HG03432 (cell line): ENCODE measurements around the gene KRTAP13-2.

Source experiments
- ATAC-seq: cut with Tn5 transposase; IDR thresholded peaks from one replicate; pipeline ENCODE4 v1.9.1; 2021; ENCODE audit warnings: mild to moderate bottlenecking, moderate library complexity; ENCODE audit not compliant: unreplicated experiment

The KRTAP13-2 gene, protein sequence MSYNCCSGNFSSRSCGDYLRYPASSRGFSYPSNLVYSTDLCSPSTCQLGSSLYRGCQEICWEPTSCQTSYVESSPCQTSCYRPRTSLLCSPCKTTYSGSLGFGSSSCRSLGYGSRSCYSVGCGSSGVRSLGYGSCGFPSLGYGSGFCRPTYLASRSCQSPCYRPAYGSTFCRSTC

GRCh38 chr21:30372139-30372770 is at the start of gene KRTAP13-2:
Gene KRTAP13-2 (minus strand): TSS chr21:30372271. CDS start chr21:30372213, 58 bp downstream.
- ATAC-seq = no peak

GRCh38 chr21:30415993-30416392 is 43.9 kb upstream of the KRTAP13-2 start:
- no peak for ATAC-seq

DNA sequence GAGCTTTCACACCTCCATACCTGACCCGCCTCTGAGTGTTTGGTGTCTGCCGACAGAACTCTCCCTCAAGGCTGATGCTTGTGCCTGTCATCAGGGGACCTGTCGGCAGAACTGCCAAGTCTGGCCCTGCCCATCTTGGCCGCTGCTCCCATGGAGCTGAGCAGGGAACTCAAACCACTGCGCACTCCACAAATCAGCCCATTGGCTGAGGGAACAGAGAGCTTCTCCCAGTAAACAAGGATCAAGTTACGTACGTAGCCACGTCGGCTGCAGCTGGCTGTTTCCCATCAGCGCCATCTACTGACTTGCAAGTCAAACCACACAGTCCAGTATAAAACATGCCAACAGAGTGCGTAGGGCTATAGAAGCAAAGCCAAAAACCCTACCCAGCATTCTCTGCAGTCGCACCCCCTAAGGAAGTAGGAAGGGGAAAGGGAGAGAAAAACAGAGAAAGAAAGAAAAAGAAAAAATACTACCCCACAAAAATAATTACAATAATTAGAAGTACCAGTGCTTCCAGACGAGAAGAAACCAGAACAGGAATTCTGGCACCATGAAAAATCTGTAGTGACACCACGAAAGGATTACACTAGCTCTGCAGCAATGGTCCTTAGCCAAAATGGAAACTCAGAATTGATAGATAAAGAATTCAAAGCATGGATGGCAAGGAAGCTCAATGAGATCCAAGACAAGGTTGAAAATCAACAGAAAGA is 36.9 kb upstream of the KRTAP13-2 start:
- peak; percentile 59 for ATAC-seq

DNA sequence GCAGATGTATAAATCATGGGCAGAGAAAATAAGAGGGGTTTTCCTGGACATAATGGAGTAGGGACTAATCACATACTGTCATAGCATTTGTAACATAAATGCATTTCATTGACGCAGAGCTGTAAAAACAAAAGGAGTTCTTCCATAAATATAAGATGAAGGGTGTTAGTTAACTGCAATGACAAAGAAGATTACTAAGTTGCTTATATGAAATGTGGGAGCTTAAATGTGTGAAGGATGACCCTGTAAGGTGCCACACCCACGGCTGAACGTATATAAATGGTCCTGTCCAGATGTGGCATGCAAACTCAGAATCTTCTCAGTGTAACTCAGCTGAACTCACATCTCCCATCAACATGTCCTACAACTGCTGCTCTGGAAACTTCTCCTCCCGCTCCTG is 23.7 kb upstream of the KRTAP13-2 start, which contains the start of gene KRTAP13-1:
Gene KRTAP13-1, plus strand, starts transcription at position 301 of the 400 bp plus-strand sequence. Its CDS starts 56 bp downstream, at position 357.
- no peak for ATAC-seq

GRCh38 chr21:30391492-30392025 is 19.5 kb upstream of the KRTAP13-2 start:
- ATAC-seq = no peak

DNA sequence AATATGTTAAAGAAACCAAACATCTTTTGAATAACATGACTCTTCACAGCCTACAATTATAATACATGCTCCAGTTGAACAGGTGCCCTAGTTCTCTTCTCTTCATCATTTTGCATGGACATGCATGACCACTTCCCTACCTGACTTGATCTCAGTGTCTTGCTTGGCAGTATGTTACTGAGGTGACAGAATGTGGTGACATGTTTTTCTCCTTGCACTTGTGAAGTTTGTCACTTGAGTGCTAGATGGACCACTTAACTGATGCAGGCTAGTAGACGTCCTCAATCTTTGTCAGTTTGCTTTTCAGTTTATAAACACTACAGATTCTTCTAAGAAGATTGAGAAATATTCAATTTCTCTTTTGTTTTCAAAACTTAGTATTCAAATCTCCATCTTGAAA is 10.1 kb upstream of the KRTAP13-2 start:
- ATAC-seq = no peak

GRCh38 chr21:30355906-30356305 is 16.2 kb downstream of the KRTAP13-2 start:
- no peak for ATAC-seq

DNA sequence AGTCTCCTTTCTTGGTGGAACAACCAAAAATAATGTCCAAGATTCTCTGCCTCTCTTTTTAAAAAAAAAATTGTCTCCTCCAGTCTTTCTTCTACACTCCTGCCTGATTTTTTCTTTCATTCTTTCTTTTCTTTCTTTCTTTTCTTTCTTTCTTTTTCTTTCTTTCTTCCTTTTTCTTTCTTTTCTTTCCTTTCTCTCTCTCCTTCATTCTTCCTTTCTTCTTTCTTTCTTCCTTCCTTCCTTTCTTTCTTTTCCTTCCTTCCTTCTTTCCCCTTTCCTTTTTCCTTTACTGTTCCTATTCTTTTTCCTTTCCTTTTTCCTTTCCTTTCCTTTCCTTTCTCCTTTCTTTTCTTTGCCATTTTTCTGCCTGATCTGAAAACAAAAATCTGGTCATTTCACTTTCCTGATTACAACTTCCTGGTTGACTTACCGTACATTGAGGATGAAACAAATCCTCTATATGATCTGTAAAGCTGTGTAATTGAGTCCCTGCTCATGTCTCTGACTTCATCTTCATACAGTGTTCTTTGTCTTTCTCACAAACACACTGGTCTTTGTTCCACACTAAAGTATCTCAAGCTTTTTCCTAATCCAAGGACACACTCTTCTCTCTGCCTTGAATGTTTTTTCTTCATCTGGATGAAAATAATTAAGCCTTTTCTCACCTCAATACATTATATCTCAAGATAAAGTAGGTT is 17.6 kb downstream of the KRTAP13-2 start:
- no peak for ATAC-seq

GRCh38 chr21:30351534-30351933 is 20.5 kb downstream of the KRTAP13-2 start:
- ATAC-seq = no peak

GRCh38 chr21:30349572-30349971 is 22.5 kb downstream of the KRTAP13-2 start:
- ATAC-seq = no peak

- ATAC-seq = no peak
Measured at GRCh38 chr21:30348506-30348905, 23.6 kb downstream of the KRTAP13-2 start, which contains the start of gene KRTAP23-1. Gene KRTAP23-1 (minus strand): TSS chr21:30348606. CDS start chr21:30348606, 0 bp downstream.

DNA sequence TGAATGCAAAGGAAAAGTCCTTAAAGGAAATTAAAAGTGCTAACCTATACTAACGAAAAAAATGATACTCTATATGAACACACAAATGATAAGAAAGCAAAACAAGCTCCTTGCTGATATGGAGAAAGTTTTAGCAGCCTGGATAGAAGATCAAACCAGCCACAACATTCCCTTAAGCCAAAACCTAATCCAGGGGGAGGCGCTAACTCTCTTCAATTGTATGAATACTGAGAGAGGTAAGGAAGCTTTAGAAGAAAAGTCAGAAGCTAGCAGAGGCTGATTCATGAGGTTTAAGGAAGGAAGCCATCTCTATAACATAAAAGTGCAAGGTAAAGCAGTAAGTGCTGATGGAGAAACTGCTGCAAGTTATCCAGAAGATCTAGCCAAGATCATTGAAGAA is 27.1 kb downstream of the KRTAP13-2 start:
- ATAC-seq = no peak

DNA sequence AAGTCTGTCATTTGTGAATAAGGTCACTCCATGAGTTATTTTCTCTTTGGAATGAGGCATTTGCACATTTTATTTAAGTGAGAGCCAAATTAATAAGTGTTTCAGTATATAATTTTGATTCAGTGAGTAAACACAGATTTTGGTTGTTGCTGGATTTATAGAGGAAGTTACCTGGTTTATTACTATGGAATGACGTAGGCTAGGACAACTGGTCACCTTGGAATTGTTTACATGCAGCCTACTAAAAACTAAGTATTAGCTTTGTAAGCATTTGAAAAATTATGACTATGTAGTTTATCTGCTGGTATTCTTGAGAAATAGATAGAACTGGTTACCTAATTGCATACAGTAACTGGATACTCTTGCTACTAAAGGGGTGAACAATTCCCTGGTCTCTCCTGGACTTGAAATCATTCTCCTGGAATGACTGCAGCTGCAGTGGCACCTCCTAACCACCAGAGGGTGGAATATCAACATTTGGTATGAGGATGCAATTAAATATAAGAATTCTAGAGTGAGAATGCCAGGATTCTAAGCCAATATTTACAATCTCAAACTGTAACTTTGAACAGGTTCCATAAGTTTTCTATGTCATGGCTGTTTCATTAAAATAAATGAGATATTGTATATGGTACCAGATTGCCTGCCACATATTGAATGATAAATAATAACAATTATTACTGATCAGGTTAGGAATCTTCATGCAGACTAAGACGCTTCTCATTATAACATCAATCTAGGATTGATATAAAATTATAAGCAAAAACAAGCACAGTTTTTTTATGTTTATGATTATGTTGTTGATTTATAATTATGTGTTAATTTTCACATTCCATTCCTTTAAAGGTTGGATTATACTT is 31.1 kb downstream of the KRTAP13-2 start:
- ATAC-seq = peak; percentile 65

- no peak for ATAC-seq
Measured at GRCh38 chr21:30338717-30339116, 33.4 kb downstream of the KRTAP13-2 start.

DNA sequence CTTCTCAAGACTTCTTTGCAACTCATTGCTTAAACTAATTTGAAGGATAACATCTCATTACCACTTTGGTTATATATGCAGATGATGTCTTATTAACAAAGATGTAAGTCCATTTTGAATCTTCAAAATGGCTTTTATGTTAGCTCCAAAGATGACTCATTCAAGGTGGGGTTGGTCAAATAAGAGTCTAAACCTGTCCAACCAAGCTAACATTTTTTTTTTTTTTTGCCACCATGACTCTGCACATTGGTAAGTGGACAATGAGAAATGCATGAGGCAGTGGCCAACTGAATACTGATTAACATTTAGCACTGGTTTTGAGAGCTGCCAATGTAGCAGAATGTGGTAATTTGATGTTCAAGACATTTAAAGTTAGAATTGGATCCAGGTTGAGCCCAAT is 34.3 kb downstream of the KRTAP13-2 start:
- ATAC-seq = no peak

GRCh38 chr21:30337276-30337744 is 34.8 kb downstream of the KRTAP13-2 start, which contains the start of gene KRTAP27-1:
Gene KRTAP27-1 (minus strand): TSS chr21:30337694. CDS start chr21:30337668, 26 bp downstream.
- no peak for ATAC-seq

- ATAC-seq = no peak
Measured at GRCh38 chr21:30336596-30336995, 35.5 kb downstream of the KRTAP13-2 start.

- ATAC-seq = no peak
Measured at GRCh38 chr21:30333736-30334135, 38.3 kb downstream of the KRTAP13-2 start.

GRCh38 chr21:30332681-30333080 is 39.4 kb downstream of the KRTAP13-2 start:
- no peak for ATAC-seq
